PC-9 (cell line): ENCODE results near the gene TIMMDC1. TPM values are rescaled to one million over a fixed set of nuclear protein-coding genes. Genes with fewer than 3 reads are reported as not detected.

Experiments used
- BruUV-seq: library from RNA; stranded (reverse); fragments of 400-500 nt; replicated peaks from 2 replicates; lab custom pipeline; 2021; lab: Mats Ljungman, UMichigan
- CTCF ChIA-PET: fragments of 300-600 bp; sonication (Branson Sonifier 250); formaldehyde crosslinking; loops from one replicate; lab custom pipeline; 2022; ENCODE audit warnings: antibody characterized with exemption; lab: Charles Lee
- POLR2A ChIA-PET: fragments of 300-600 bp; sonication (Branson Sonifier 250); formaldehyde crosslinking; loops from one replicate; lab custom pipeline; 2022; ENCODE audit warnings: antibody characterized with exemption; ENCODE audit not compliant: unreplicated experiment; lab: Charles Lee
- DNase-seq, 2 experiments: peaks; one replicate each; pipeline versions ENCODE4 v3.0.0 to v3.0.0-alpha.2; 2015 to 2022; ENCODE audit warnings: mixed read lengths in 1 of 2
- H2AFZ ChIP-seq: fragments of 200-600 bp; sonication (generic); 2 replicates; pipeline ENCODE4 v1.8.1; 2017; ENCODE audit warnings: antibody characterized with exemption
- H3F3A ChIP-seq: fragments of 200-600 bp; sonication (generic); 2 replicates; pipeline ENCODE4 v1.8.1; 2017; ENCODE audit warnings: antibody characterized with exemption, mild to moderate bottlenecking, low read depth; ENCODE audit not compliant: insufficient read depth
- H3K27ac ChIP-seq: fragments of 200-600 bp; sonication (generic); 2 replicates; pipeline ENCODE4 v1.6.1; 2016; ENCODE audit warnings: mixed run types
- H3K27me3 ChIP-seq: fragments of 200-600 bp; sonication (generic); 2 replicates; pipeline ENCODE4 v1.6.1; 2016; ENCODE audit warnings: low read depth, mixed run types; ENCODE audit not compliant: insufficient read depth
- H3K36me3 ChIP-seq: fragments of 200-600 bp; sonication (generic); 2 replicates; pipeline ENCODE4 v1.6.1; 2016; ENCODE audit warnings: low read depth, mixed run types
- H3K4me1 ChIP-seq: fragments of 200-600 bp; sonication (generic); replicated peaks from 2 replicates; pipeline ENCODE4 v1.6.1; 2016; ENCODE audit warnings: mixed run types; ENCODE audit not compliant: insufficient read depth
- H3K4me2 ChIP-seq: fragments of 200-600 bp; sonication (generic); 2 replicates; pipeline ENCODE4 v1.6.1; 2017; ENCODE audit warnings: mixed run types
- H3K4me3 ChIP-seq: fragments of 200-600 bp; sonication (generic); 2 replicates; pipeline ENCODE4 v1.6.1; 2016; ENCODE audit warnings: mixed run types
- H3K79me2 ChIP-seq: fragments of 200-600 bp; sonication (generic); 2 replicates; pipeline ENCODE4 v1.6.1; 2017; ENCODE audit warnings: low read depth, mixed run types
- H3K9me2 ChIP-seq: fragments of 200-600 bp; sonication (generic); 2 replicates; pipeline ENCODE4 v1.8.1; 2017; ENCODE audit warnings: mild to moderate bottlenecking; ENCODE audit not compliant: insufficient read depth
- H3K9me3 ChIP-seq: fragments of 200-600 bp; sonication (generic); 2 replicates; pipeline ENCODE4 v1.8.1; 2016; ENCODE audit warnings: low read depth; ENCODE audit not compliant: insufficient read depth
- H4K20me1 ChIP-seq: fragments of 200-600 bp; sonication (generic); 2 replicates; pipeline ENCODE4 v1.8.1; 2017; ENCODE audit not compliant: insufficient read depth
- CTCF ChIP-seq: fragments of 200-600 bp; sonication (generic); conservative IDR thresholded peaks from 2 replicates; pipeline ENCODE4 v1.6.1; 2017; ENCODE audit warnings: mixed run types, antibody characterized with exemption, mild to moderate bottlenecking, moderate library complexity
- EZH2 ChIP-seq: fragments of 200-600 bp; sonication (generic); IDR thresholded peaks from 2 replicates; pipeline ENCODE4 v1.8.0; 2017; ENCODE audit warnings: antibody characterized with exemption, low read depth
- intact Hi-C: fragments of 100-400 bp; cut with micrococcal nuclease; formaldehyde crosslinking; loops from one replicate; pipeline ENCODE4 v1.10.0; 2022; ENCODE audit not compliant: unreplicated experiment
- total RNA-seq: library from RNA; stranded (reverse); gene quantifications from 2 replicates; pipeline ENCODE4 v1.2.3, GENCODE V29; 2021

TIMMDC1 gene
- total RNA-seq, 1 experiment from 2014 or later = 145 TPM

GRCh38 chr3:119538772-119539171 is 40.4 kb downstream of the TIMMDC1 start:
- no peak overlapping the region for H2AFZ ChIP-seq
- H3K9me3 ChIP-seq = no peaks in the 10 kb centered on the region
- intact Hi-C loops = no loop called here
- BruUV-seq = no TSS peak
- TF ChIP-seq EZH2 = no peak
- TF ChIP-seq CTCF = no peak
- CTCF ChIA-PET = no interaction called here
- no peaks in the 10 kb centered on the region for H4K20me1 ChIP-seq
- no peak overlapping the region for H3K4me2 ChIP-seq
- no peaks in the 10 kb centered on the region for H3K9me2 ChIP-seq
- no peaks in the 10 kb centered on the region for H3K27me3 ChIP-seq
- H3K27ac ChIP-seq = no peak overlapping the region
- no peaks in the 10 kb centered on the region for H3K79me2 ChIP-seq
- H3K36me3 ChIP-seq = no peaks in the 10 kb centered on the region
- no peaks in the 10 kb centered on the region for H3K4me1 ChIP-seq
- POLR2A ChIA-PET = no interaction called here
- no peak overlapping the region for H3K4me3 ChIP-seq
- no peak for DNase-seq
- H3F3A ChIP-seq = no peaks in the 10 kb centered on the region

- no peak overlapping the region for H3K4me3 ChIP-seq
- H3K27ac ChIP-seq = no peak overlapping the region
- CTCF ChIA-PET = no interaction called here
- H3K79me2 ChIP-seq = no peaks in the 10 kb centered on the region
- no peaks in the 10 kb centered on the region for H3F3A ChIP-seq
- no peaks in the 10 kb centered on the region for H4K20me1 ChIP-seq
- H3K9me2 ChIP-seq = no peaks in the 10 kb centered on the region
- DNase-seq = no peak
- no peak overlapping the region for H3K4me2 ChIP-seq
- POLR2A ChIA-PET = no interaction called here
- no peaks in the 10 kb centered on the region for H3K27me3 ChIP-seq
- TF ChIP-seq CTCF = no peak
- no peak for TF ChIP-seq EZH2
- H3K36me3 ChIP-seq = no peaks in the 10 kb centered on the region
- H3K4me1 ChIP-seq = no peaks in the 10 kb centered on the region
- H2AFZ ChIP-seq = no peak overlapping the region
- intact Hi-C loops = no loop called here
- BruUV-seq = no TSS peak
- H3K9me3 ChIP-seq = no peaks in the 10 kb centered on the region
These were observed 43.2 kb downstream of the TIMMDC1 start for GRCh38 chr3:119541547-119541946.

DNA sequence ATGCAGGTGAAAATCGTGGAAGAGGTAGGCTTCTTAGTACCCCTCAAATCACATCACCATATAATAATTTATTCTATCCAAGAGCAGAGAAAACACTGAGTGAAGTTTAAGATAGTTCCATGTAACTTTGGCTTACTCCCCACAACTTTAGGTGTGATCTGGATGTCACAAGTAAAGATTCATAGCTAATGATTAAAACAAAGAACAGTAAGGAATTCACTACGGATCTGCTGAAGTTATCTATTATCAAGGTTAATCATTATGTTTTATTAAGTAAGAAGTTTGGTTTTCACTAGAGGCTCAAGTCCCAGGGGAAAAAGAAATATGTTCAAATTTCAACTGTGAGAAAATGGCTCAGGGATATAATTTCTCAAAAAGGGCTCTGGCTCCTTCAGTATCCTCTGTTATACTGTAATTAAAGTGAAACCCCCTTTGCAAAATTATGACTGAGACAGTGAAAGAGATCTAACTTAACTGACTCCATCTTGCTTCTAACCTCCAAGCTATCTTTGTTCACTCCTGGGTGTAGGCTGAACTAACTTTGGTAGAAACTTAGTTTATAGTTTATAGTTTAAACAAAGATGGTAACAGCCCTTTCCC is 43.9 kb downstream of the TIMMDC1 start:
- Histone ChIP-seq H4K20me1 (no peaks in the 10 kb centered on the region), H3F3A (no peaks in the 10 kb centered on the region), H3K4me3 (no peak overlapping the region), H3K9me3 (no peaks in the 10 kb centered on the region), H3K27me3 (no peaks in the 10 kb centered on the region), H3K9me2 (no peaks in the 10 kb centered on the region), H3K79me2 (no peaks in the 10 kb centered on the region), H3K4me1 (no peaks in the 10 kb centered on the region), H3K36me3 (no peaks in the 10 kb centered on the region), H3K27ac (no peak overlapping the region), H2AFZ (no peak overlapping the region), H3K4me2 (no peak overlapping the region)
- no peak for TF ChIP-seq CTCF
- no peak for TF ChIP-seq EZH2
- no TSS peak for BruUV-seq
- ChIA-PET POLR2A (no interaction called here), CTCF (no interaction called here)
- DNase-seq = no peak
- intact Hi-C loops = no loop called here
